HG03097 (cell line): ENCODE measurements around the gene CDK14.
"Not testable (repeated sequence)": the region's sequence is repeated elsewhere in the genome, so short reads cannot be mapped to it uniquely, and the experiment has no call there.

ENCODE experiments used
- ATAC-seq: cut with Tn5 transposase; IDR thresholded peaks from one replicate; pipeline ENCODE4 v1.9.1; 2021; ENCODE audit not compliant: unreplicated experiment, low FRiP score

The CDK14 gene

GRCh38 chr7:90876701-90877100, 280.6 kb downstream of the CDK14 start:
- ATAC-seq, result no peak

GRCh38 chr7:90877201-90877600, 281.1 kb downstream of the CDK14 start:
- peak; percentile 89 for ATAC-seq

GRCh38 chr7:90879924-90880323, 283.8 kb downstream of the CDK14 start:
- ATAC-seq, result no peak

GRCh38 chr7:90886416-90886815, 290.3 kb downstream of the CDK14 start:
- no peak for ATAC-seq

GRCh38 chr7:90889210-90889609, 293.1 kb downstream of the CDK14 start:
- no peak for ATAC-seq

- ATAC-seq, result no peak
Measured at GRCh38 chr7:90889644-90890043, 293.5 kb downstream of the CDK14 start.

GRCh38 chr7:90891529-90891928, 295.4 kb downstream of the CDK14 start:
- no peak for ATAC-seq

GRCh38 chr7:90892213-90892612, 296.1 kb downstream of the CDK14 start:
- no peak for ATAC-seq

GRCh38 chr7:90894122-90894521, 298.0 kb downstream of the CDK14 start:
- ATAC-seq, result no peak

GRCh38 chr7:90896458-90896857, 300.3 kb downstream of the CDK14 start:
- ATAC-seq, result no peak

GRCh38 chr7:90897961-90898469, 301.9 kb downstream of the CDK14 start:
- ATAC-seq, result no peak

- no peak for ATAC-seq
Measured at GRCh38 chr7:90900628-90901356, 304.7 kb downstream of the CDK14 start.

- no peak for ATAC-seq
Measured at GRCh38 chr7:90903841-90904240, 307.7 kb downstream of the CDK14 start.

GRCh38 chr7:90910136-90910535, 314.0 kb downstream of the CDK14 start:
- ATAC-seq, result no peak

- ATAC-seq, result no peak
Measured at GRCh38 chr7:90916319-90916718, 320.2 kb downstream of the CDK14 start.

- ATAC-seq, result no peak
Measured at GRCh38 chr7:90917539-90917938, 321.4 kb downstream of the CDK14 start.

GRCh38 chr7:90918303-90918702, 322.2 kb downstream of the CDK14 start:
- ATAC-seq, result no peak

- no peak for ATAC-seq
Measured at GRCh38 chr7:90919816-90920215, 323.7 kb downstream of the CDK14 start.

- ATAC-seq, result no peak
Measured at GRCh38 chr7:90920336-90920735, 324.2 kb downstream of the CDK14 start.

GRCh38 chr7:90923541-90923997, 327.4 kb downstream of the CDK14 start:
- ATAC-seq, result no peak

GRCh38 chr7:90928700-90929424, 332.7 kb downstream of the CDK14 start:
- ATAC-seq, result not testable (repeated sequence)
